Activated CD4-positive, alpha-beta T cell treated with anti-CD3 and anti-CD28 coated beads for 4 hours (primary cell): Measurements from ENCODE around the gene SRSF4.

ENCODE experiments used
- DNase-seq, 2 donors: peaks; one replicate each; pipeline ENCODE4 v3.0.0-alpha.2; 2020

Gene SRSF4

GRCh38 chr1:29200906-29201594, 19.4 kb upstream of the SRSF4 start:
- no peak for DNase-seq

- no peak for DNase-seq
Measured at GRCh38 chr1:29197993-29198392, 16.3 kb upstream of the SRSF4 start.

DNA sequence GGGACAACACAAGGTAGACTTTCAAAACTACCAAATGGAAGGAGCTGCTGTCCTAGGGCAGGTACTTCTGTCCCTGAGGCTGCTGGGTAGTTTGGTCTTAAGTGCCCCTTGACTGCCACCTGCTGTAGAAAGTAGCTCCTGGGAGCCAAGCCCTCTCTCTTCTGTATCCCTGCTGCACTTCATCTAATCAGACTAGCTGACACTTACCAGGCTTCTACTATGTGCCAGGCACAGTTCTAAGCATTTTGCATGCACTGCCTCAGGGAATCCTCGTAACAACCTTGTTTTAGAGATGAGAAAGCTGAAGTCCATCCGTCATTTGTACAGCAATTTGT, 15.9 kb upstream of the SRSF4 start:
- DNase-seq: peak; percentile 22 to 27

GRCh38 chr1:29196863-29197589, 15.3 kb upstream of the SRSF4 start:
- no peak for DNase-seq

- DNase-seq: no peak
Measured at GRCh38 chr1:29195881-29196291, 14.2 kb upstream of the SRSF4 start.

DNA sequence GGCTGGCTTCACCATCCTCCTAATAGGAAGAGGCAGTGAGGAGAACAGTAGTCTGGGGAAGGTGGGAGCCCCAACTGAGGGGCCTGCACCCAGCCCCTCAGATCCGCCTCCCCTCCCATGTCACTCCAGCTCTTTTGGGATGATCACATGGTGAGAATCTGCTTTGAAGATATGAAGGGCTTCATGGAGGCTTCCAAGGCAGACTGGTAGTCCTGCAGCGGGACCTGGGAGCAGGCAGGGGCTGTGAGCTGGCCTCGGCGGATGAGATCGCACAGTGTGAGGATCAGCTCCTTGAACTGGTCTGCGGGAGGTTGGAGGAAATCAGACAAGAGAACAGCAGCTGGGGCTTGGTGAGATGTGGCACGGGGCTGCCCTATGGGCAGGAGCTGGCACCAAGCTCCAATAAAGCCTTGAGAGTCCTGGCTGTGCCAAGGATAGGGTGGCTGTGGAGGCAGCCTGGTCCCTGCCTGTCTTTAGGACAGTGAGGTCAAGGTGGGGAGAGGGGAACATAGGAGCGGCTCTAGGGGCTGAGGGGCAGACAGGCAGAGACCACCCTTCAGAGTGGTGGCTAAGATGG, 12.3 kb upstream of the SRSF4 start:
- no peak for DNase-seq

DNA sequence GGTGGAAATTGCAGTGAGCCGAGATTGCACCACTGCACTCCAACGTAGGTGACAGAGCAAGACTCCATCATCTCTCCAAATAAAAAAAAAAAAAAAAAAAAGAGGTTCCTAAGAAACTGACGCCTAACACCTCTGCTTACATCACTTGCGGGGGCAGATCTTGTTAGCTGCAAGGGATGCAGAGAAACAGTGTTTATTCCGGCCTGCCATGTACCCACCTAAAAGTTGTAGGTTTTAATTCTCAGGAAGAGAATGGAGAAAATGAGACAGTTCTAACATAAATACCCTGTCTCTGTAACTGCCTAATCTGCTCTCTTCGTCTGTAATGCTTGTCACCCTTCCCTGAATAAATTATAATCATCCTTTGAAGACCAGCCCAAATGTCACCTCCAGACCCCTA, 9.0 kb upstream of the SRSF4 start:
- no peak for DNase-seq

DNA sequence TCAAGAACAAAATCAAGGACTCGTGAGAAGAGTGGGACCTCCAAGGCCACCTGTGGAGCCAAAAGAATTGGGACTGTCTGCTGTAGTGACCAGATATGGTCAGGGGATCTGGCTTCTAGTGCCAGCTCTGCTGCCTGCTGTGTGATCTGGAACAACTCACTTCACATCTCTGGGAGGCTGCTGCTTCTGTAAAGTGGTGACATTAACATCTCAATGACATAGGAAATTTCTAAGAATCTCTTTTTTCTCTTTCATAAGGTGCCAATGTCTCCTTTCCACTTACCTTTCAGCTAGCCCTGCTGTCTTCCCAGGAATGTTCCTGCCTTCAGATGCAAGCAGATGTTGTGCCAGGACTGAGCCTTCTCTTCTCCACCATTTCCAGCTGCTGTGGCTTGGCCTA, 5.0 kb upstream of the SRSF4 start:
- DNase-seq: no peak

GRCh38 chr1:29186252-29186651, 4.6 kb upstream of the SRSF4 start:
- DNase-seq: no peak

DNA sequence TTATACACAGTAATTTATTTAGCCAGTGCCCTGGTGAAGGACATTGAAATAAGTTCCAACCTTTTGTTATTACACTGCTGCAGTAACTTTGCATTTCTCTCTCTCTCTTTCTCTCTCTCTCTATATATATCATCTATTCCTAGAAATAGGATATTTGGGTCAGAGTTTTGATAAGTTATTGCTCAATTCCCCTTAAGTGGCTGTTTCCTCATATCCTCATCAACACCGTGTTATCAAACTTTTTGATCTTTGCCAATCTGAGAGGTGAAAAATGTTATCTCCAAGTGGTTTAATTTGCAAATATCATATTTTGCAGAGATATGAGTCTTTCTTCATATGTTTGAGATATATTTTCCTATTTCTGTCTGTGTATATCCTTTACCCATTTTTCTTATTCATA, 1.6 kb upstream of the SRSF4 start:
- no peak for DNase-seq

DNA sequence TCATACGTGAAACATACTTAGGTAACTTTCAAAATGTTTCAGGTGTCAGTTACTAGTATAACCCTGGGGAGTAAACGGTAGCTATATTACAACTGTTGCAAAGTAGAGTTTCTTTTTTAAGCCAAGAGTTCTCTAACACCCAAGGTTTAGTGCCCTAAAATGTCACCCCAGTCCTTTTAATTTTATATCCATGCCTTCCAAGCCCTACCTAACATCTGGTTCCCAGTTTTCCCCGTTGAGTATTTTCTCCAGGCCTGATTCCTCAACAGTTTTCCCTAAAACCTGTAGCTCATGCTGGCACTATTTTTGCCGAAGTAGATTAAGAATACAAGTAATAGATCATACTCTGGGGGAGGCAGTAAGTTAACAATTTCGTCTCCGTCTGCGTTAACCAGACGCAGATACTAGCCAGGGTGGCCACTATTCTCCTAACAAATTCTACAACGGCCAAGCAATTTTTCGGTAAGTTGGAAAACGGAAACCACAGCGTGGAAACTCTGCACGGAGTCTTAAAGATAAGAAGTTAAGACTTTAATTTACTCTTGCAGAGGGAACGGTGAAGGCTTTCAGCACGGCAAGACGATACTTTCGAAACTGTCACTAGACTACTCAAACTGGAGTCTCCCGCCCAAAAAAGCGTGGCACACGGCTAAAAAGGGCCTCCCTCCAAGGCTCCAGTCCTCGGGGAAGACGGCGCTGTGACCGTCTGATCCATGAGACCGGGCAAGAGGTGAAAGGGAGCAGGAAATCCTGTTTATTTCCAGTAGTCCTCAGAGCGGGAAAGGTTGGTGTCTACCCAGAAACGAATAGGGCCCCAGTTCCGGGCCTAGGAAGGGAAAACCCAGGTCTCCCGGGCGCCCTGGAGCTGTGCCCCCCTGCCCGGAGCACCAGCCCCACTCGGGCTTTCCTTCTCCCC, 945 bp downstream of the SRSF4 start:
- DNase-seq: peak in 1 of 2 donors; percentile 29

GRCh38 chr1:29179641-29180184, 2.0 kb downstream of the SRSF4 start:
- DNase-seq: no peak

DNA sequence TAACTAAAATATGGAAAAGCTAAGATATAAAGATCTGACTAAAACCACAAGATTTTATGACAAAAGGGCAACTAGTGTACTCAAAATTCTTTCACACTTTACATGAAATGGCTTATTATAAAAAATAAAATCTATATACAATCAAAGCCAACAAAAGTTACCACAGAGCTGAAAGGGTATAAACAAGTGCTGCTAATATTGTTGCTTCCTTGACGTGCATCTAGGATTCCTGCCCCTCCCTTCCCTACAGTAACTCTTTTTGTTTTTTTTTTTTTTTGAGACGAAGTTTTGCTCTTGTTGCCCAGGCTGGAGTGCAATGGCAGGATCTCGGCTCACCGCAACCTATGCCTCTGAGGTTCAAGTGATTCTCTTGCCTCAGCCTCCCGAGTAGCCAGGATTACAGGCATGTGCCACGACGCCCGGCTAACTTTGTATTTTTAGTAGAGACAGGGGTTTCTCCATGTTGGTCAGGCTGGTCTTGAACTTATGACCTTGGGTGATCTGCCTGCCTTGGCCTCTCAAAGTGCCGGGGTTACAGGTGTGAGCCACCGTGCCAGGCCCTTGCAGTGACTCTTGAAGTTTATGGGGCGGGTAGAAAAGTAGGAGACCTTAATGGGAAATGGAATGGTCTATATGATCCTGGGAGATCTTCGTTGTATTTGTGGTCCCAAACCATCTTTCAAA, 4.5 kb downstream of the SRSF4 start:
- no peak for DNase-seq

GRCh38 chr1:29176576-29176975, 5.1 kb downstream of the SRSF4 start:
- DNase-seq: no peak

GRCh38 chr1:29172415-29172939, 9.2 kb downstream of the SRSF4 start:
- DNase-seq: no peak

DNA sequence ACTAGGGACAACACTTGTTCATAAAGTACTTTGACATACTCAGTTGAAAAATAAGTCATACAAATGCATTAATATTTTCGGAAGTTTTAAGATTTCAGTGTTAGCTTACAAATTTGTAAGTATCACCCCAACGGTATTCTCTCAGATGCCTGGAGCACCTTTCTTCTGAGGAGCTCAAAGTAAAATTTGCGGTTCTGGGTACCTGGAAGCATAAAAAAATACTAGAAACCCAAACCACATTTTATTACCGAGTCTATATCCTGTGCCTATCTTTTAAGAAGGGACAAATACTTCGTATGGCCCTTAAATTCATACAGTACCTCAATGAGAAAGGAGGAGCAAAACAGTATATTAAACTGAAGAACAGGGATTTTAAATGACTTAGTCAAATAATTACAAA, 10.2 kb downstream of the SRSF4 start:
- no peak for DNase-seq

GRCh38 chr1:29171089-29171488, 10.6 kb downstream of the SRSF4 start:
- DNase-seq: no peak

DNA sequence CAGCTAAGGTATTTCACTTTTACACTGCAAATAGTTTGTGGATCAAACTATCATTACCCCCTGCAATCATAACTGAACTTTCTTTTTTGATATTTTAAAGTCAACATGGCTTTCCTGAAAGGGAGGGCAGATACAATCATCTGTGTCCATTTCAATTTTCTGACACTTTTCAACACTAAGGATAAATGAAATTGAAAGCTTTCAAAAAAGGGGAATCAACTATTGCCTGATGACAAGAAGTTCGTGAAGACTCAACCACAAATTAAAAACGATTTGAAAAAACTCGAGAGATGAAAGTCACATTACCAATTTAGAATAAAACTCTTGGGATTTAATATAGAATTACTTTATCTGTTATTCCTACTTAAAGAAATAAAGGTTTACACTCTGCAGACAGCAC, 11.7 kb downstream of the SRSF4 start:
- DNase-seq: no peak

DNA sequence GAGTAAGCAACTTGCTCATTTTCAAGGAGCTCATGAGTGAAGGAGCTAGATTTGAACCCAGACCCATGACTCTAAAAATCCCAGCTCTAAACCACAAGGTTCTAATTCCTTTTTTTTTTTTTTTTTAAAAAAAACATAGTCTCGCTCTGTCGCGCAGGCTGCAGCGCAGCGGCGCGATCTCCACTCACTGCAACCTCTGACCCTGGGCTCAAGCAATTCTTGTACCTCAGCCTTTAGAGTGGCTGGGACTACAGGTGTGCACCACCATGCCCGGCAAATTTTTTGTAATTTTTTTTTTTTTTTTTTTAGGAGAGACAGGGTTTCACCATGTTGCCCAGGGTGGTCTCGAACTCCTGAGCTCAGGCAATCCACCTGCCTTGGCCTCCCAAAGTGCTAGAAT, 13.8 kb downstream of the SRSF4 start:
- no peak for DNase-seq

GRCh38 chr1:29166291-29166878, 15.3 kb downstream of the SRSF4 start:
- no peak for DNase-seq

- DNase-seq: no peak
Measured at GRCh38 chr1:29164588-29164987, 17.1 kb downstream of the SRSF4 start.
